ENCODE measurements around the gene GTF2IRD1.
"Not testable (repeated sequence)": the region's sequence is repeated elsewhere in the genome, so short reads cannot be mapped to it uniquely, and the experiment has no call there.

The GTF2IRD1 gene, protein sequence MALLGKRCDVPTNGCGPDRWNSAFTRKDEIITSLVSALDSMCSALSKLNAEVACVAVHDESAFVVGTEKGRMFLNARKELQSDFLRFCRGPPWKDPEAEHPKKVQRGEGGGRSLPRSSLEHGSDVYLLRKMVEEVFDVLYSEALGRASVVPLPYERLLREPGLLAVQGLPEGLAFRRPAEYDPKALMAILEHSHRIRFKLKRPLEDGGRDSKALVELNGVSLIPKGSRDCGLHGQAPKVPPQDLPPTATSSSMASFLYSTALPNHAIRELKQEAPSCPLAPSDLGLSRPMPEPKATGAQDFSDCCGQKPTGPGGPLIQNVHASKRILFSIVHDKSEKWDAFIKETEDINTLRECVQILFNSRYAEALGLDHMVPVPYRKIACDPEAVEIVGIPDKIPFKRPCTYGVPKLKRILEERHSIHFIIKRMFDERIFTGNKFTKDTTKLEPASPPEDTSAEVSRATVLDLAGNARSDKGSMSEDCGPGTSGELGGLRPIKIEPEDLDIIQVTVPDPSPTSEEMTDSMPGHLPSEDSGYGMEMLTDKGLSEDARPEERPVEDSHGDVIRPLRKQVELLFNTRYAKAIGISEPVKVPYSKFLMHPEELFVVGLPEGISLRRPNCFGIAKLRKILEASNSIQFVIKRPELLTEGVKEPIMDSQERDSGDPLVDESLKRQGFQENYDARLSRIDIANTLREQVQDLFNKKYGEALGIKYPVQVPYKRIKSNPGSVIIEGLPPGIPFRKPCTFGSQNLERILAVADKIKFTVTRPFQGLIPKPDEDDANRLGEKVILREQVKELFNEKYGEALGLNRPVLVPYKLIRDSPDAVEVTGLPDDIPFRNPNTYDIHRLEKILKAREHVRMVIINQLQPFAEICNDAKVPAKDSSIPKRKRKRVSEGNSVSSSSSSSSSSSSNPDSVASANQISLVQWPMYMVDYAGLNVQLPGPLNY

DNA sequence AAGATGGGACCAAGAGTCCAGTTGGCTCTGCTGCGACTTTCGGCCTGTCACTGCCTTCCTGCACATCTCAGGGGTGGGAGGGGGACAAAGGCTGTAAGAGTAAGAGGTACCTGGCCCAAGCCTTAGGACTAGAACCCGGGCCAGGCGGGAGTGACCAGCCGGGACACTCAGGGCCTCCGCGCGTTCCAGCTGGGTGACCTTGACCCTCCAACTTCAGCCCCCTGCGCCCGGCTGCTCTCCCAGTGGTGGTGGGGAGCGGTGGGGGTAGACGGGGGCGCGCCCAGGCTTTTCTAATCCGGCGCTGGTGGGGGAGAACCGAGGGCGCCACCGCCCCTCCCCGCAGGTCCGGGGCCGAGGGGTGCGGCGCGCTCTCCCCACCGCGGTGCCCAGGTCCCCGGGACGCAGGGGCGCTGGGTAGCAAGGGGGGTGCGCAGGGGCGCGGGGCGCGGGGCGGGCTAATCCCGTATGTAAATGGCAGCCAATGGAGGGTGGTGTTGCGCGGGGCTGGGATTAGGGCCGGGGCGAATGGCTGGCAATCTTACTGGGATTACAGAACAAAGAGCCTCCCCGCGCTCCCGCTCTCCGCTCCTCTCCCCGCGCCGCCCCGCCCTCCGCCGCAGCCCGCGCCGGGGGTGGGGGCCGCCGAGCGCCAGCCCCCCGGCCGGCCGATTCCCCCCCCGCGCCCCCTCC is at the start of gene GTF2IRD1:
TSS of gene GTF2IRD1 (plus strand) at position 585 of the 690 bp plus-strand sequence. CDS start 54,175 bp downstream, outside the sequence.
- no peak for FAIRE-seq

- no peak for FAIRE-seq
Measured at GRCh38 chr7:74404388-74404700, 49.4 kb upstream of the GTF2IRD1 start.

- FAIRE-seq: no peak
Measured at GRCh38 chr7:74404741-74405140, 49.0 kb upstream of the GTF2IRD1 start.

GRCh38 chr7:74405191-74405898 is 48.4 kb upstream of the GTF2IRD1 start:
- FAIRE-seq: no peak

- FAIRE-seq: no peak
Measured at GRCh38 chr7:74405899-74406512, 47.7 kb upstream of the GTF2IRD1 start.

GRCh38 chr7:74407958-74408357 is 45.7 kb upstream of the GTF2IRD1 start:
- FAIRE-seq: no peak

- no peak for FAIRE-seq
Measured at GRCh38 chr7:74409571-74409970, 44.1 kb upstream of the GTF2IRD1 start.

DNA sequence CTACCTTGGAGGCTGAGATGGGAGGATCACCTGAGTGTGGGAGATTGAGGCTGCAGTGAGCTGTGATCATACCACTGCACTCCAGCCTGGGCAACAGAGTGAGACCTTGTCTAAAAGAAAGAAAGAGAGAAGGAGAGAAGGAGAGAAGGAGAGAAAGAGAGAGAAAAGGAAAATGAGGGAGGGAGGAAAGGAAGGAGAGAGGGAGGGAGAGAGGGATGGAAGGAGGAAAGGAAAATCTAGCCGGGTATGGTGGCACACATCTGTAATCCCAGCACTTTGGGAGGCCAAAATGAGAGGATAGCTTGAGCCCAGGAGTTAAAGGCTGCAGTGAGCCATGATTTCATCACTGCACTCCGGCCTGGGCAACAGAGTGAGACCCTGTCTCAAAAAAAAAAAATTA is 42.9 kb upstream of the GTF2IRD1 start:
- FAIRE-seq: no peak

DNA sequence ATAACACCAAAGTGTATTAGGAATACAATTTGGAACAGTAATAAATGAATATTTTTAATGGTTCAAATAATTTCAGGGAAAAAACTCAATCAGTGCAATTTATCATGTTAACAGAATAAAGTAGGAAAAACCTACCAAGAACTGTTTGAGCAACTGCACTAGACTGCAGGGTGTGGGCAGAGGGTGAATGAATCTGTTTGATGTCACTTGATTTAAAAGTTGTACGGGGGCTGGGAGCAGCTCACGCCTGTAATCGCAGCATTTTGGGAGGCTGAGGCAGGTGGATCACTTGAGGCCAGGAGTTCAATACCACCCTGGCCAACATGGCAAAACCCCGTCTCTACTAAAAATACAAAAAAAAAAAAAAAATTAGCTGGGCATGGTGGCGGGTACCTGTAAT is 42.1 kb upstream of the GTF2IRD1 start:
- not testable (repeated sequence) for FAIRE-seq

- no peak for FAIRE-seq
Measured at GRCh38 chr7:74412056-74412455, 41.6 kb upstream of the GTF2IRD1 start.

- FAIRE-seq: no peak
Measured at GRCh38 chr7:74412603-74413002, 41.1 kb upstream of the GTF2IRD1 start.

DNA sequence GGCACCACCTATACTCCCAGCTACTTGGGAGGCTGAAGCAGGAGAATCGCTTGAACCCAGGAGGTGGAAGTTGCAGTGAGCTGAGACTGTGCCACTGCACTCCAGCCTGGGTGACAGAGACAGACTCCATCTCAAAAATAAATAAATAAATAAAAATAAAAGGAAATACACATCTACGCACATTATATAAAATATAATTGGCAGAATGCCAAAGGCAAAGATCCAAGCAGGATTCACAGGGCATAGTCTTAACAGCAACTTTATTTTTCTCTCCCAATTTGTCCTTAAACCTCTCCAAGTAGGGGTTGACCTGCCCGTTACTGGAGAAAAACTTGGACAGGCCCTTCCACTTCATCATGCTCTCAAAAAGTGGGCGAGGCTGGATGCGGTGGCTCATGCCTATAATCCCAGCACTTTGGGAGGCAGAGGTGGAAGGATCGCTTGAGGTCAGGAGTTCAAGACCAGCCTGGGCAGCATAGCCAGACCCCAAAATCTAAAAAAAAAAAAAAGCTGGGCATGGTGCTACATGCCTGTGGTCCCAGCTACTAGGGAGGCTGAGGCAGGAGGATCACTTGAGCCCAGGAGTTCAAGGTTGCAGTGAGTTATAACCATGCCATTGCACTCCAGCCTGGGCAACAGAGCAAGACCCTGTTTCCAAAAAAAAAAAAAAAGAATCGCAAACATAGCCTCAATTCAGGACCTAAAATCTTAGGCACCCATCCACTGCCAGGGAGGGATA is 38.9 kb upstream of the GTF2IRD1 start:
- not testable (repeated sequence) for FAIRE-seq

GRCh38 chr7:74417419-74417971 is 36.2 kb upstream of the GTF2IRD1 start:
- no peak for FAIRE-seq

DNA sequence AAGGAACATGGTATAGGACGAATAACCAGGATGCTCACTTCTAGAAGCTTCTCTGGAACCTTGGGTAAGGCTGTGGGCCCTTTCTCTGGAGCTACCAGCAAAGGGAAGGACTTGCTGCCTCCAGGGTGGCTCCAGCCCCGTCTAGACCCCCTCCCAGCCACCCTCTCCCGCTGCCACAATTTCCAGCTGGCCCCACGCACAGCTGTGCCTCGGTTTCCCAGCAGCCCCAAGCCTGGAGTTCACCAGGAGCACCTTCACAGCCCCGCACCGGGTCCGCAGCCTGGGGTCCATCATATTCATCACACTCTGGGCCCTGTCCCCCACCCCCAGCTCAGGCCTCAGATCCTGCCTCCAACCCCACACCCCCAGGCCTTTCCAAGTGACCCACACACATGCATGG is 35.6 kb upstream of the GTF2IRD1 start:
- no peak for FAIRE-seq

DNA sequence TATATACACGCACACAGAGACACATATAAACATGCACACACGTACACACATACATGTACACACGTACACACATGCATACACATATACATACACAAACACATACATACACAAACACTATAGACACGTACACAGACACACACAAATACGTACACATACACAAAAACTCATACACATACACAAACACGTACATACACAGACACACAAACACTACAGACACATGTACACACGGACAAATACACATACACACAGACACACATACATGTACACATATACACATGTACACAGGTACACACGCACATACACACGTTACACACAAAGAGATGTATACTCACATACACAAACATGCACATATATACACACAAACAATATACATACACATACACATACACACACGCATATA is 35.2 kb upstream of the GTF2IRD1 start:
- no peak for FAIRE-seq

DNA sequence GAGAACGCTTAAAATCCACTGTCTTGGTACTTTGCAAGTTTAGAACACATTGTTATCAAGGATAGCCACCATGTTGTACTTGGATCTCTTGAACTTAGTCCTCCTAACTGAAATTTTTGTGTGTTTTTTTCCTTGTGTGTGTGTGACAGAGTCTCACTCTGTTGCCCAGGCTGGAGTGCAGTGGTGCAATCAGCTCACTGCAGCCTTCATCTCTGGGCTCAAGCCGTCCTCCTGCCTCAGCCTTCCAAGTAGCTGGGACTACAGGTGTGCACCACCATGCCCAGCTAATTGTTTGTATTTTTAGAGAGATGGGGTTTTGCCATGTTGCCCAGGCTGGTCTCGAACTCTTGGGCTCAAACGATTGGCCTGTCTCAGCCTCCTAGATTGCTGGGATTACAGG is 34.5 kb upstream of the GTF2IRD1 start:
- not testable (repeated sequence) for FAIRE-seq

DNA sequence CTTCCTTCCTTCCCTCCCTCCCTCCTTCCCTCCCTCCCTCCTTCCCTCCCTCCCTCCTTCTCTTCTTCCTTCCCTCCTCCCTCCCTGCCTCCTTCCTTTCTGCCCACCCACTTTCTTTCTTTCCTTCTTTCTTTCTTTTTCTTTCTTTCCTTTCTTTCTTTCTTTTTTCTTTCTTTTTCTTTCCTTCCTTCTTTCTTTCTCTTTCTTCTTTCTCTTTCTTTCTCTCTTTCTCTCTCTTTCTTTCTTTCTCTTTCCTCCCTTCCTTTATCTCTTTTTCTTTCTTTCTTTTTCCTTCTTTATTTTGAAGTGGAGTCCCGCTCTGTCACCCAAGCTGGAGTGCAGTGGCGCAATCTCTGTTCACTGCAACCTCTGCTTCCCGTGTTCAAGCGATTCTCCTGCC is 33.7 kb upstream of the GTF2IRD1 start:
- FAIRE-seq: no peak

- FAIRE-seq: no peak
Measured at GRCh38 chr7:74424291-74424880, 29.3 kb upstream of the GTF2IRD1 start.

DNA sequence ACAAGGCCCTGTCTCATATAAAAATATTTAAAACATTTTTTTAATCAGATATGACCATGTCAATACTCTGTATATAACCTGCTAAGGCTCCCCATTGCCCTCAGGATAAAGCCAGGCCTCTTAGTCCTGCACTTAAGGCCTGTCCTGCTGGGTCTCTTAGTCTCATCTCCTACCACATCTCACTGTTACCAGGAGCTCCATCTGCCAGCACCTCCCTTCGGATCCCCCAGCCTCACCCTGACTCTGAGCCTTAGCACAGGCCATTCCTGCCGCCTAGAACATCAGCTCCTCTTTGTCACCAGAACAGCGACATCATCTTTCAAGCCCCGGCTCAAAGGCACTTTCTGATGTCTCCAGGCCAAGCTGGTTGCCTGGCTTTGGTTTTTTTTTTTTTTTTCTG is 25.7 kb upstream of the GTF2IRD1 start:
- no peak for FAIRE-seq

DNA sequence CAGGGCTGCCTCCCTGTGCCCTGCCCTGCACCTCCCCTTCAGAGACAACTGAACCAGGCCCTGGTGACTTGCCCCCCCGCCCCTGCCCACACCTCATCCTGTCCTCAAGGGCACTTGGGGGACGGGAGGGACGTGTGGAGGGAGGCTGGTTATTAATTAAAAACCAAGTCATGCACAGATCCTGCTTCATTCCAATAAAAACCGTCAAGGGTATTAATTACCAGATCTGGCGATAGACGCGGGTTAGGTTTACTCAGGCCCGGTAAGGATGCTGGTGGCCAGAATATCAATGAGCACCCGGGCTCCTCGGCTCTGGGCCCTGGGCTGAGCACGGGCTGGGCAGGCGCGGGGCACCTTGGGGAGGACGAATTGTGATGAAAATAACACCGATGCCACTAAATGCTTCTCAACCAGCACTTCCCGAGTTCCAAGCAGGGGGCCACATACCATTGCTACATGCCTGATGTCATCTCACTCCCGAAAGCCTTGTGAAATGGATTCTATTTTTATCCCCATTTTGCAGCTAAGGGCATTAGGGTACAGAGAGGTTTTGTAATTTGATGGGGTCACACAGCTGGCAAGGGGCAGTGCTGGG is 24.5 kb upstream of the GTF2IRD1 start:
- FAIRE-seq: no peak

Measured in G401.6 (cell line).